Activated CD8-positive, alpha-beta memory T cell treated with anti-CD3 and anti-CD28 coated beads for 48 hours (primary cell): ENCODE results near the gene CALCOCO2.
"Not testable (repeated sequence)": the region's sequence is repeated elsewhere in the genome, so short reads cannot be mapped to it uniquely, and the experiment has no call there.

Experiments used
- DNase-seq, 3 experiments: peaks; one replicate each; pipeline ENCODE4 v3.0.0-alpha.2; 2020; ENCODE audit warnings: low read depth in 2 of 3, low spot score in 2 of 3

Gene CALCOCO2

DNA sequence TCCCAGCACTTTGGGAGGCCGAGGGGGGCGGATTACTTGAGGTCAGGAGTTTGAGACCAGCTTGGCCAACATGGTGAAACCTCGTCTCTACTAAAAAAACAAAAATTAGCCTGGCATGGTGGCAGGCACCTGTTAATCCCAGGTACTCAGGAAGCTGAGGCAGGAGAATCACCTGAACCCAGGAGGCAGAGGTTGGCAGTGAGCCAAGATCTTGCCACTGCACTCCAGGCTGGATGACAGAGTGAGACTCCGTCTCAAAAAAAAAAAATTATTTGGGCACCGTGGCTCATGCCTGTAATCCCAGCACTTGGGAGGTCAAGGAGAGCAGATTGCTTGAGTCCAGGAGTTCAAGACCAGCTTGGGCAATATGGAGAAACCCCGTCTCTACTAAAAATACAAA is 9.9 kb upstream of the CALCOCO2 start:
- not testable (repeated sequence) for DNase-seq

DNA sequence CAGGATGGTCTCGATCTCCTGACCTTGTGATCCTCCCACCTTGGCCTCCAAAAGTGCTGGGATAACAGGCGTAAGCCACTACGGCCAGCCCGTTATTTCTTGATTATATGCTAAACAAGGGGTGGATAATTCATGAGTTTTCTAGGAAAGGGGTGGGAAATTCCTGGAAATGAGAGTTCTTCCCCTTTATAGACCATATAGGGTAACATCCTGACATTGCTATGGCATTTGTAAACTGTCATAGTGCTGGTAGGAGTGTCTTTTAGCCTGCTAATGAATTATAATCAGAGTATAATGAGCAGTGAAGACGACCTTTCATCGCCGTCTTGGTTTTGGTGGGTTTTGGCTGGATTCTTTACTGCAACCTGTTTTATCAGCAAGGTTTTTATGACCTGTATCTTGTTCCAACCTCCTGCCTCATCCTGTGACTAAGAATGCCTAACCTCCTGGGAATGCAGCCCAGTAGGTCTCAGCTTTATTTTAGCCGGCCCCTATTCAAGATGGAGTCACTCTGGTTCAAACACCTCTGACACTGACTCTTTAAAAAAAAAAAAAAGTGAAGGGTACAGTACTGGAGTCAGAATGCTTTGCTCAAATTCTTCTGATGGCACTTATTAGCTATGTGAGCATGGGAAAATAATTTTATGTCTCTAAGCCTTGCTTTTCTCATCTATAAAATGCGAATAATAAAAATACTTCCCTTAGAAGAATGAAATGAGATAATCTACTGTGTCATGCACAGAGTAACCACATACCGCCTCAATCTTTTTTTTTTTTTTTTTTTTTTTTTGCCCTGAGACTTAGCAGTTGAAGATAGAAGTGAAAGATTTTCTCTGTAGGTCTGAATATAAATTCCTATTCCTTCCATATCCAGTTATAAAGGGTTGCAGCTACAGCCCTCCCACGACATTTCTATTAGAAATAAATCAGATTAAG is 5.1 kb upstream of the CALCOCO2 start:
- DNase-seq, result no peak

DNA sequence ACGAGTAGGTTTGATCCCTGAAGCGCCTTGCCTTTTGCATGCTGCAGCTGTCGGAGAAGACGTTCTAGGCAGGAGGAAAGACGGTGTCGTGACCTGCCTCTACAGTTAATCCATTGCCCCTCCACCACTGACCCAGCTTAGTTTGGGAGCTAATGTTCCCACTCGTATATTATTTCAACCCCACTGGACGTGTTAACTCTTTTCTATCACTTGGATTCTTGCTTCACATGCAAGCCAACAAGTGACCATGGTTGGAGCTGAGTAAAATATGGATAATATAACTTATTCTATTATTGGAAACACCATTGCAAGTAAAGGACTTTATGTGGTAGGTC is 681 bp downstream of the CALCOCO2 start:
- DNase-seq, result no peak

DNA sequence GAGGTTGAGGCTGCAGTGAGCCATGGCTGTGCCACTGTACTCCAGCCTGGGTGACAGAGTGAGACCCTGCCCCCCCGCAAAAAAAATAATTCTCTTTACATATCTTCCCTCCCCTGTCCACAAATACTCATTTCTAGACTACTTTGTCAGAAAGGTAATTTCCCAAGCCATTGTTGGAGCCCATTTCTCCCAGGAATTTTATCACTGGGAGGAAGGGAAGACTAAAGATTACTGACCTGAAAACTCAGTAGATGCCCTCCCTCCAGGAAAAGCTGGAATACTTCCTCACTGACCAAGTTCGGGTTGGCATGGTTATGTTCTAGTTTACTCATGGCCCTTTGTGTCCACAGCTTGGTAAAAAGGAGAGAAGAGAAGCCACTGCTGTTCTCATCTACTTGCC is 4.1 kb downstream of the CALCOCO2 start:
- no peak for DNase-seq

DNA sequence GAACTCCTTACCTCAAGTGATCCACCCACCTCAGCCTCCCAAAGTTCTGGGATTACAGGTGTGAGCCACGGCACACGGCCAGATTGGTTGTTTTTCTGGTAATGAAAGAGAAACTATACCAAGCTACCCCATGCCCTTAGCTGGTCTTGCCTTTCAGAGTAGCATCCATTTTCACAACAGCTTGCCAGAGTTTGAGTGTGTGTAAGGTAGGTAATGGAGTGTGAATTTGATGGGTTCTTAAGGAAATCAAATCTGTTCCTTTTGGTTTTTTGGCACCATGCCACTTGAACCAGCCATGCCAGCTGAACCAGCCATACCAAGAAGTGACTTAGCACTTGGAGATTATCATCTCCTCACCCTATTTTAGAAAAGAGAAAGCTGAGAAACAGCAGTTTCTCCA is 5.1 kb downstream of the CALCOCO2 start:
- DNase-seq, result no peak

DNA sequence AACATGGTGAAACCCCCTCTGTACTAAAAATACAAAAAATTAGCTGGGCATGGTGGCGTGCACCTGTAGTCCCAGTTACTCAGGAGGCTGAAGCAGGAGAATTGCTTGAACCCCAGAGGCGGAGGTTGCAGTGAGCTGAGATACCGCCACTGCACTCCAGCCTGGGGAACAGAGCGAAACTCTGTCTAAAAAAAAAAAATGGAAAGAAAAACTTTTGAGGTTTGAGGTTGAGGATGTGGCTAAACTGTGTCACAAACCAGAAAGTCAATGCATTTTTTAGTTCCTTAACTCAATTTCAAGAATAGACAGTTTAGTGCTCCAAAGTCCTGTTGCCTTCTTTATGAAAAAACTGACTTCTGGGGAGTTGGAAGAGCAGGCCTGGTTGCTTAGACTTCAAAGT is 6.6 kb downstream of the CALCOCO2 start:
- not testable (repeated sequence) for DNase-seq

DNA sequence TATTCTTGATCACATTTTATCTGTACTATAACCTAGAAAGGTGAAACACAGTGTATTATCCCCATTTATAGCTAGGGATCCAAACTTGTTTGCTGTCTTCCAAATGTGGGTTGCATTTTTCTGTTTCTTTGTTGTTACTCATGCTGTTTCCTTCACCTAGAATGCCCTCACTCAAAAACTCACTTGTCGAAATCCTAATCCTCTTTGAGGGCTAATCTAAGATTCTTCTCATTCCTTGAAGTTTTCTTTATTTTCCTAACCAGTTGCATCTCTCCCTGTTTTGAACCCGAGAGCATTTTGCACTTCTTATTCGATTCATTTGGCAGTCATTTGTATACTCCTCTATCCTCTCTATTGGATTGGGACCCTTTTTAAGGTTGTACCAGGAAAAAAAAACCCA is 9.6 kb downstream of the CALCOCO2 start:
- DNase-seq, result no peak

DNA sequence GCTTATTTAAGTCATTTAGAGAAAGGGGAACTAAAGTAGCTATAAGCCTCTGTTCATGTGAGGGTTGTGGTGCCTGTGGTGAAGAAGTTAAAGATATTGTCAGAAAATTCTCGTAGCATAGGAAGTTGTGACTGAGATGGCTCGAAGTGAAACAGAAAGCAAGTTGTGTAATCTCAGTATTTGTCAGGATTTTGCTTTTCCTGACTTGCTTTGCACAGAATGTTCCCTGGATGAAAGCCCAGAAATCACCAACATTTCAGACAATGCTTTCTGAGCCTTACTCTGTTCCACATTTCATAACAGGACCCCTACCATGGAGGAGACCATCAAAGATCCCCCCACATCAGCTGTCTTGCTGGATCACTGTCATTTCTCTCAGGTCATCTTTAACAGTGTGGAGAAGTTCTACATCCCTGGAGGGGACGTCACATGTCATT is 10.6 kb downstream of the CALCOCO2 start:
- DNase-seq, result no peak

DNA sequence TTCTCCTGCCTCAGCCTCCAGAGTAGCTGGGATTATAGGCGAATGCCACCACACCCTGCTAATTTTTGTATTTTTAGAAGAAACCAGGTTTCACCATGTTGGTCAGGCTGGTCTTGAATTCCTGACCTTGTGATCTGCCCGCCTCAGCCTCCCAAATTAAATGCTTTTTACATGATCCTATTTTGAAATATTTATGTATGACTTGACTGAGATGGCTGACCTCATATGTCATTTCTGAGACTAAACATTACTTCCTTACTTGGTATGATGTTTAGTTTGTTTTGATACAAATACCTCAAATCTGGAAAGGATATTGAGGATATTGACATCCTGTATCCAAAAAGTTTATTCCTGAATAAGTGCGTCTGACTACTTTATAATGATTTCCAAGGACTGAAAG is 11.9 kb downstream of the CALCOCO2 start:
- no peak for DNase-seq

DNA sequence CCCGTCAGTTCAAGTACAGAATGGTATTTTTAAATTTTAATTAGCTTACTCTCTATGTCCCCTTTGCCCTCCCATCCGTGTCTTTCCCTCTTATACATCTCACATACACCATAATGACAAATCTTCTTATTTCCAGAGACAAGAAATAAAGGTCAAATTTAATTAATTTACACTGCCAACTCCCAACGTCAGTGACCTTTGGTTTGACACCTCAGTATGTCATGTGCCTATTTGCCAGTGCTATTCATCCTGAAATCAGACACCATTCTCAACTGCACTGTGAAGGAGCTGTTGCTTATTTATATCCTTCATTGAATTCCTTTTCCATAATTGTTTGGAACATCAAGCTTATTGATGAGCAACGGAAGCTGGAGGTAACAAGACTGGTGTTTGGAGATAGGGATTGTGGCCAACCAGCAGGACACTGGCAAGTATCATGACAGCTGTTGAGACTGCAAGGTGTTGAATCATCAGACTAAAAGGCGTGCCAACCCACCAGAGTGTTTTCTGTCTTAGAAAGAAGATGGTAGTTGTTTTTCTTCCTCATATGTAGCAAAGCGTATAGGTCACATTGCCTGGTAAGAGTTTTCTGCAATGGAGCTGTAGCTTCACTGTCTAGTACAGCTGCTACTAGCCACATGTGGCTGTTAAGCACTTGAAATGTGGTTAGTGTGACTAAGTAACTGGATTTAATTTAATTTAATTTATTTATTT is 12.5 kb downstream of the CALCOCO2 start:
- no peak for DNase-seq

DNA sequence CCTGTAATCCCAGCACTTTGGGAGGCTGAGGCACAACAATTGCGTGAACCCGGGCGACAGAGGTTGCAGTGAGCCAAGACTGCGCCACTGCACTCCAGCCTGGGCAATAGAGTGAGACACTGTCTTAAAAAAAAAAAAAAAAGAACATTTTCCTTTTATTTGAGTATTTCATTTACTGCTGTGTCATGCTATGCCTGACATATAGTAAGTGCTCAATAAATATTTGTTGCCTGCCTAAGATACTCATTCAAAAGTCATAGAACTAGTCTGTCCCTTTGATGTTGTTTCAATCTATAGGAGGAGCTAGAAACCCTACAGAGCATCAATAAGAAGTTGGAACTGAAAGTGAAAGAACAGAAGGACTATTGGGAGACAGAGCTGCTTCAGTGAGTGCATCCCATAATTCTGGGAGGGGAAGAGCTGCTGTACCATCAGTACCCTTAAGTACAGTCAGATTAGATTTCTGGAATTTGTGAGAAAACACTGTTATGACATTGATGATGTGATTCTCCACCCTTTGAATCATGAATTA is 20.0 kb downstream of the CALCOCO2 start:
- DNase-seq, result no peak

DNA sequence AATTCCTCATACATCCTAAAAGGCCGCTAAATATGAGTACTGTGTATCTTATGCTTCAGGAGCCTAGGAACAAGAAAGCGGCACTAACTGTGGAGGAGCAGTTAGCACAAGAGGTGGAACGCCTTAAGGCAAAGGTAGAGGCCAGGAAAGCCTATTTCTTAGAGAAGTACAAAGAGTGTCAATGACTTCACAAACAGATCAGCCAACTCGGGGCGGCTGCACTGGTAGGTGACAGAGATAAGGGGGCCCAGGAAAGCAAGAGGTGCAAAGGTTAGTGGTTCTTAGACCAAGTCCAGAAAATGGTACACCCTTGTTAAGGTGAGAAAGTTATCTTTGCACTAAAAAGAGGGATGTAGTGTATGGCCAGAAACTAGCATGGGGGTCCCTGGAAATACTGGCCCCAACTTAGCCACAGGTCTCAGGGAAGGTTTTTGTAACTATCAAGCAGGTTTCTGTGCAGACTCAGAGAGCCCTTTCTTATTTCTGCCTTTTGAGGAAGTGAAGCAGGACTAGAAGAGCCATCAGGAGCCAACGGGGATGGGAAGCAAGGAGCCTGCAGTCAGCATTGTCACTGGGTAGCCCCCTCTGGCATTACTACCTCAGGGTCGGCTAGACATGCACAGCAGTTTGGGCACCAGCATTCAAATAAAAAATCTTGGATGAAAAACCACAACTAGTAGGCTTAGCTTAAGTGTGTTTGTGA is 24.1 kb downstream of the CALCOCO2 start:
- DNase-seq, result no peak

DNA sequence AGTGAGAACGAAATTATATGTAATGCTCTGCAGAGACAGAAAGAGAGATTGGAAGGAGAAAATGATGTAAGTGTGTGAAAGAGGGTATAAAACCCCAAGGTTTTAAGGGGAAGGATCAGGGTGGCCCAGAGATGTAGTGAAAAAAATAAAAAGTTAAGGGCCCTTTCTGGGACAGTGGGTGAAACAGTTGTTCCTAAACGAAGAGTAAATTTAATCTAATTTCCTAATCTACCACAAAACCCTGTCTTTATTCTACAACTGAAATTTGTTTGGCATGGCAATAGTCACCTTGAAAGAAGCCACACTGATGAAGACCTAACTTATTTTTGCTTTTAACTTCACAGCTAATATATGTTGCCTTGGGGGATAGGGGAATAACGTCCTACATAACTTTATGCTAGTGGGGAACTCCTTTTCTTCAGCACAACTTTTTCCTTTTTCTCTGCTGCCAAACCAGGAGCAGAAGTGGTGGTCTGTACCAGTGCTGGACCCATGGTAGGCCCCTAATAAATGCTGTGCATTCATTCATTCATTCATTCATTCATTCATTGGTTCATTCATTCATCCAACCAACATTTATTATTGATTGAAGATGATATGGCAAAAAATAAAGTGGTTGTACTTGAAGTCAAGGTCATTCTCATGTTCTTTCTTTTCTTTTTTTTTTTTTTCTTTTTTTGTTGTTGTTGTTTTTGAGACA is 25.4 kb downstream of the CALCOCO2 start:
- no peak for DNase-seq

DNA sequence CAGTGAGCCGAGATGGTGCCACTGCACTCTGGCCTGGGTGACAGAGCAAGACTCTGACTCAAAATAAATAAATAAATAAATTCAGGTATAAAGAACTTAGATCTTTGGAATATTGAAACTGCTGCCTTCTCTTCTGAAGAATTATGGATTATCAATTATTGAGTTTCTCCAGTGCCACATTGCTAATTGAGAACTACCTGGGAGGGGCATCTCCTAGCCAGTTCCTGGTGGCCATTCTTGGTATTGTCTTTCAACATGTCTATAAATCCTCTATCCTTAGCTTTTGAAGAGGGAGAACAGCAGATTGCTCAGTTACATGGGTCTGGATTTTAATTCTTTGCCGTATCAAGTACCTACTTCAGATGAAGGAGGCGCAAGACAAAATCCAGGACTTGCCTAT is 29.2 kb downstream of the CALCOCO2 start:
- no peak for DNase-seq

DNA sequence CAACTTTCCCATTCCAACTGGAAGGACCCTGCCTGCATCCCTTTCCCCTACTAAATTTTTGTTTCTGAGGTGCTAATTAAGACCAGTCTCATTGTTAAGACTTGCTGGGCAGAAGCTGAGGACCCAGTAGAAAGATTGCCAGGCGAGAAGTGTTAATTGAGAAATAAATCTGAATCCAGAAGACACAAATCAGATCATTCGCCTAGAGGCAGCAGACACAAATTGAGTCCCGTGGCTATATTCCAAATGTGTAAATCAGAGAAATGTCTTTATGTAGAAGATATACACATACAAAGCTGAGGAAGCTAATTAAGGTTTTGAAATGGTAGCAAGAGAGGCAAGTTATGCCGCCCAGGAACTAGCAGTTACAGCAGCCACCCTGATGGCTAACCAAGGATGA is 29.6 kb downstream of the CALCOCO2 start:
- no peak for DNase-seq

DNA sequence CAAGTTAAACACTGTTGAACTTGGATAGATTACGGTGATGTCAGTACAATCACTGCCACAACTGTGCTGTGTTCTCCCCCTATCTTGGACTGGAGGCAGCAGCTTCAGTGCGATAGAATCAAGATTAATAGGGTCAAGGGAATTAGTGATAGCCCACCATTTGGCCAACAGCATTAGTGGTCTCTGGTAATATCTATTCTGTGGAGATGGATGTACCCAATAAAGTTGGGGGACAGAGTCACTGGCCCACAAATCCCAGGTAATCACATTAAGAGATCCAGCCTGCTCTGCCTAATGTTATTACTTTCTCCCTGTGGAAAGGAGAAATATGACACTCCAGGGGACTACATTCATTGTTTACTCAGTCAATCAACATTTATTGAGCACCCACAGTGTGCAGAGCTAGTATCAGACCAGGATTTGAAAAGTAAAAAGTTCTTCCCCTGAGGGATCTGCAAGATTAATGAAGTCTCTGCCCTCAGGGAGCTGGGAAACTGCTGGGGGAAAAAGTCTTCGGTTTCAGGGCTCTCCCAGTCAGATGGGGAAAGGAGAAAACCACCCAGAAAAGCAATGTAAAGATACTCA is 38.2 kb downstream of the CALCOCO2 start:
- DNase-seq, result no peak

DNA sequence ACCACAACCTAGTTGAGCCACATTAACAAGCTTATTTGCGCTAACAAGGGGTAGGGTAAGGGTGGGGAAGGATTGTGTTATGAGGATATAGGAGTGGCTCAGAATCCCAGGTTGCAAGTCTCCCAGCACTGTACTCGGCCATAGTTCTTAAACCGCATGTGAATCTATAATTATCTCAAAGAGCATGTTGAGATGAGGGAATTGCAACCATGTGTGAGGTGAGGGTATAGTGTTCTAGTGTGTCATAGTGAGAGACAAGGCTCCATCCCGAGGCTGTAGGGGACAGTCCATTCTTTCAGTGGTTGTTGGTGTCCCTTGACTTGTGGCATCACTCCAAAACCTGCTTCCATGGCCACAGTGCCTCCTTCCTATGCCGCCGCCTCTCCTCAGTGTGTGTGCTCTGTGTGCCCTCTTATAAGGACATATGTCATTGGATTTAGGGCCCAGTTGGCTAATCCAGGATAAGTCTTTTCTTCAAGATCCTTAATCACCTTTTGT is 39.0 kb downstream of the CALCOCO2 start:
- no peak for DNase-seq

DNA sequence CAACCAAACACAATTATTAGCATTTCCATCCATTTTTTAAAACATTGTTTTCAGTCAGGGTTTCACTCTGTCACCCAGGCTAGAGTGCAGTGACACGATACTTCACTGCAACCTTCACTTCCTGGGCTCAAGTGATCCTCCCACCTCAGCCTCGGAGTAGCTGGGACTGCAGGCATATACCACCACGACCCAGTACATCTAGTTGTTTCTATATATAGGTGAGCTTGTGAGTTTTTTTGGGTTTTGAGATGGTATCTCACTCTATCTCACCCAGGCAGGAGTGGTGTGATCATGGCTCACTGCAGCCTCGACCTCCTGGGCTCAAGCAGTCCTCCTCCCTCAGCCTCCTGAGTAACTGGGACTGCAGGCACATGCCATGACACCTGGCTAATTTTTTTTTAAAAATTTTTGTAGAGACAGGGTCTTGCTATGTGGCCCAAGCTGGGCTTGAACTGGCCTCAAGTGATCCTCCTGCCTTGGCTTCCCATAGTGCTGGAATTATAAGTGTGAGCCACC is 40.3 kb downstream of the CALCOCO2 start:
- DNase-seq, result no peak

DNA sequence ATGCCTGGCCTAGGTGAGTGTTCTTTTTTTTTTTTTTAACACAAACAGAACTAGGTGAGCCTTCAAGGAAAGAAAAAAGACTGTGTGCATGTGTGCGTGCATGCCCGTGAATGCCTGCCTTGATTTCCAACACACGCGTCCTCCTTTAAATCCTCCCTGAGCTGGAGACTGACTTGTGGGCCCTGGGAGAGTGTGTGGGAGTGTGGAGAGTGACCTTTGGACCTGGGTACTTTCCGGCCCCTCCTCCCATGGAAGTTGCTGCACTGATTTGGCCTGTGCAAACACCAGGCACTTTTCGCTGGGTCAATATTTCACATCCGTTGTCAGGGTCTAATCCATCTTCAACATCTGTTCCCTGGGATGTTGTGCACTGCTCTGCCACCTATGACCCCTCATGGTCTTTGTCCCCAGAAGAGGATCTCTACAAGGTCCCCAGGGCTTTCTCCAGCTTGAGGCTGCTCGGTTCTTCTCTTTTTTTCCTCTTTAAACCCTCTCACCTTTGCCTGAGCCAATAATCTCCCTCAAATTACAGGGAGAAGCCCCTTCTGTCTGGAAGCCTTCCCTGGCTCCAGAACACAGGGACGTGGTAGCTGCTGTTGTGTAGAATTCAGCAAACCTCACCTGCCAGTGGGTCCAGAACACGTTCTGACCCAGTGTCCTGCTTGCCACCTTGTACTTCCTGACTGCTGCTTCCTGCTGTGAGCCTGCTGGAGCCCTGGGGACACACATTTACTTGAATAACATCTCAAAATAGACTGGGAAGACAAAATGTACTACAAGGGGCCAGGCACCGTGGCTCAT is 40.9 kb downstream of the CALCOCO2 start:
- DNase-seq, result no peak
